ENCODE data around the gene SLC38A6.

DNA sequence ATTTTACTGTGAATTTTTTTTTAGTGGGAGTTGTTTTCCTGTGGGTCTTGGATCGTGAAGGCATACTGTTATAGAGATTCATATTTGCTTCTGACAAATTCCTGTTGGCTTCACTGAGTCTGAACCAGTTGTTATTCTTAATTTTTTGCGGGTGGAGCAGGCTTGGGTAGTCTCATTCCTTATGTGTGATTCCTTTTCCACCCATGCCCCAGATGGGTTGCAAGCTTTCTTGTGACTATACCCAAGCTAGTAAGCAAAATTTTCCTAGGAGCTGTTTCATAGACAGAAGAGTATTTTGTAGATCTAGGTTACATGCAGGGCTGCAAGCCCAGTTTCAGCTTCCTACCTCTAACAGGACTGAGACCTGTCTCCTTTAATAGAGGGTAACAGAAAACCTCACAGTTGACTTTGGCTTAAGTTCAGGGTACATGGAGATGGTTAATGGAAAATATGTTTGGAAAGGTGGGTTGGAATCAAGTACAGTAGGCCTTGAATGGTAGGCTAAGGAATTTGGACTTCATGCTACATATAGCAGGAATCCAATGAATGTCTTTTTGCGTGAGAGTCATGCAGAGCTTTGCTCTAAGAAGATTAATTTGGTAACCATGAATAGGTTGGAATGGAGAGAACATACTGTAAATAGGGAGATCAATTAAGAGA is 29.1 kb upstream of the SLC38A6 start:
- TF ChIP-seq, protein P1, sequence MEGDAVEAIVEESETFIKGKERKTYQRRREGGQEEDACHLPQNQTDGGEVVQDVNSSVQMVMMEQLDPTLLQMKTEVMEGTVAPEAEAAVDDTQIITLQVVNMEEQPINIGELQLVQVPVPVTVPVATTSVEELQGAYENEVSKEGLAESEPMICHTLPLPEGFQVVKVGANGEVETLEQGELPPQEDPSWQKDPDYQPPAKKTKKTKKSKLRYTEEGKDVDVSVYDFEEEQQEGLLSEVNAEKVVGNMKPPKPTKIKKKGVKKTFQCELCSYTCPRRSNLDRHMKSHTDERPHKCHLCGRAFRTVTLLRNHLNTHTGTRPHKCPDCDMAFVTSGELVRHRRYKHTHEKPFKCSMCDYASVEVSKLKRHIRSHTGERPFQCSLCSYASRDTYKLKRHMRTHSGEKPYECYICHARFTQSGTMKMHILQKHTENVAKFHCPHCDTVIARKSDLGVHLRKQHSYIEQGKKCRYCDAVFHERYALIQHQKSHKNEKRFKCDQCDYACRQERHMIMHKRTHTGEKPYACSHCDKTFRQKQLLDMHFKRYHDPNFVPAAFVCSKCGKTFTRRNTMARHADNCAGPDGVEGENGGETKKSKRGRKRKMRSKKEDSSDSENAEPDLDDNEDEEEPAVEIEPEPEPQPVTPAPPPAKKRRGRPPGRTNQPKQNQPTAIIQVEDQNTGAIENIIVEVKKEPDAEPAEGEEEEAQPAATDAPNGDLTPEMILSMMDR (IDR thresholded peaks at IDR 0.05), result no peak
- TF ChIP-seq EP300 (IDR thresholded peaks at IDR 0.05), result no peak

Measured in esophagus muscularis mucosa (tissue), 3 donors.